WERI-Rb-1 (cell line): Measurements from ENCODE around the gene SNX5.

Experiments
- DNase-seq: peaks from one replicate; pipeline ENCODE4 v3.0.0-alpha.2; 2020
- H3K27ac ChIP-seq: fragments of 250-450 bp; sonication (Bioruptor Pico); 2 replicates; pipeline ENCODE4 v1.5.1; 2020; ENCODE audit warnings: mild to moderate bottlenecking, moderate library complexity
- H3K27me3 ChIP-seq: fragments of 250-450 bp; sonication (Bioruptor Pico); 2 replicates; pipeline ENCODE4 v1.5.1; 2021; ENCODE audit warnings: mild to moderate bottlenecking, low read depth, moderate library complexity; ENCODE audit not compliant: insufficient read depth, severe bottlenecking
- H3K36me3 ChIP-seq: fragments of 250-450 bp; sonication (Bioruptor Pico); 2 replicates; pipeline ENCODE4 v1.5.1; 2020; ENCODE audit warnings: mild to moderate bottlenecking, moderate library complexity
- H3K4me3 ChIP-seq: 2 replicates; pipeline ENCODE4 v1.5.1; 2011; ENCODE audit warnings: low read depth, mild to moderate bottlenecking, control low read depth, low read length
- H3K9me3 ChIP-seq: fragments of 250-450 bp; sonication (Bioruptor Pico); 2 replicates; pipeline ENCODE4 v1.5.1; 2021; ENCODE audit warnings: mild to moderate bottlenecking, moderate library complexity; ENCODE audit not compliant: severe bottlenecking
- TF ChIP-seq, protein P1 (sequence below): IDR thresholded peaks from 2 replicates; pipeline ENCODE4 v1.5.1; 2011; ENCODE audit warnings: low read depth, mild to moderate bottlenecking, control low read depth, inconsistent platforms, low read length

Gene SNX5

GRCh38 chr20:17935186-17935585 lies 33.4 kb downstream of the SNX5 start:
- H3K9me3 ChIP-seq, result no peaks in the 10 kb centered on the region
- no peak for DNase-seq
- H3K4me3 ChIP-seq, result no peak overlapping the region
- H3K27ac ChIP-seq, result no peak overlapping the region
- no peaks in the 10 kb centered on the region for H3K27me3 ChIP-seq
- TF ChIP-seq, protein P1, sequence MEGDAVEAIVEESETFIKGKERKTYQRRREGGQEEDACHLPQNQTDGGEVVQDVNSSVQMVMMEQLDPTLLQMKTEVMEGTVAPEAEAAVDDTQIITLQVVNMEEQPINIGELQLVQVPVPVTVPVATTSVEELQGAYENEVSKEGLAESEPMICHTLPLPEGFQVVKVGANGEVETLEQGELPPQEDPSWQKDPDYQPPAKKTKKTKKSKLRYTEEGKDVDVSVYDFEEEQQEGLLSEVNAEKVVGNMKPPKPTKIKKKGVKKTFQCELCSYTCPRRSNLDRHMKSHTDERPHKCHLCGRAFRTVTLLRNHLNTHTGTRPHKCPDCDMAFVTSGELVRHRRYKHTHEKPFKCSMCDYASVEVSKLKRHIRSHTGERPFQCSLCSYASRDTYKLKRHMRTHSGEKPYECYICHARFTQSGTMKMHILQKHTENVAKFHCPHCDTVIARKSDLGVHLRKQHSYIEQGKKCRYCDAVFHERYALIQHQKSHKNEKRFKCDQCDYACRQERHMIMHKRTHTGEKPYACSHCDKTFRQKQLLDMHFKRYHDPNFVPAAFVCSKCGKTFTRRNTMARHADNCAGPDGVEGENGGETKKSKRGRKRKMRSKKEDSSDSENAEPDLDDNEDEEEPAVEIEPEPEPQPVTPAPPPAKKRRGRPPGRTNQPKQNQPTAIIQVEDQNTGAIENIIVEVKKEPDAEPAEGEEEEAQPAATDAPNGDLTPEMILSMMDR, result no peak
- H3K36me3 ChIP-seq, result no peaks in the 10 kb centered on the region

GRCh38 chr20:17934141-17934862 lies 34.3 kb downstream of the SNX5 start:
- no peak overlapping the region for H3K4me3 ChIP-seq
- no peaks in the 10 kb centered on the region for H3K36me3 ChIP-seq
- no peaks in the 10 kb centered on the region for H3K9me3 ChIP-seq
- no peak overlapping the region for H3K27ac ChIP-seq
- TF ChIP-seq, protein P1, result no peak
- no peaks in the 10 kb centered on the region for H3K27me3 ChIP-seq
- no peak for DNase-seq

DNA sequence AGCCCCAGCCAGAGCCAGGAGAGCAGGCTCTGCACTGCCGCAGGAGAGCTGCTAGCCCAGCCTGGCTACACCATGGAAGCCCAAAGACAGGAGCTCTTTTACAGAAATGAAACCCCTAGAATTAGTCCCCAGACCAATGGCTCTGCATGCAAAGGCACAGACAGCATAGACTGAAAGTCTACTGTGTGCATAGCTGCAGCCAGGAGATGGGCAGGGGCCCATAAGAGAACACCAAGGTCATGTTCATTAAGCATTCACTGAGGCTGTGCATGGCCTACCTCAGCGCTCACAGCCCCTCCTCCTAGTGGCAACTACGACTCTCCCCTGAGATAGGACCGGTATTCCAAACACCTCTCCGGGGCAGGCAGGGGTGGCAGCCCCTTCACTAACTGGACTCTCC lies 34.9 kb downstream of the SNX5 start:
- Histone ChIP-seq H3K9me3 (no peaks in the 10 kb centered on the region), H3K4me3 (no peak overlapping the region), H3K27ac (no peak overlapping the region), H3K36me3 (no peaks in the 10 kb centered on the region), H3K27me3 (no peaks in the 10 kb centered on the region)
- TF ChIP-seq, protein P1, result no peak
- no peak for DNase-seq

GRCh38 chr20:17933121-17933520 lies 35.5 kb downstream of the SNX5 start:
- H3K36me3 ChIP-seq, result no peaks in the 10 kb centered on the region
- no peak overlapping the region for H3K4me3 ChIP-seq
- H3K9me3 ChIP-seq, result no peaks in the 10 kb centered on the region
- DNase-seq, result no peak
- H3K27me3 ChIP-seq, result no peaks in the 10 kb centered on the region
- TF ChIP-seq, protein P1, result no peak
- no peak overlapping the region for H3K27ac ChIP-seq

DNA sequence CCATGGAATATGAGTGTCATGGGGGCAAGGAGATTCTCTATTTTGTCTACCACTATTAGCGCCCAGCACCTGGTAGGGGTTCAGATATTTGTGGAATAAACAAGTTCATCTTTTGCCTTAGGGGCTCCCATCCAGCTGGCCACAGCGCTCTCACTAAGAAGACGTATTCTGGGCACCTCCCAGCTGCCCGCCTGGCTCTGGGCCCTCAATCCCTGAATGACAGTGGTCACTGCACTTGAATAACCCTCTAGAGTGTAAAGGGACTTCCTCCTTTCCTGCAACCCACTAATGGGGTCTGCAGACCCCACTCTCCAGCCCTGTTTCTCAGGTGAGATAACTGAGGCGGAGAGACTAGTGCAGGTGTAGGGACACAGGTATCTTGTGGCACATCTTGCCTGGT lies 36.2 kb downstream of the SNX5 start:
- H3K27ac ChIP-seq, result no peak overlapping the region
- no peaks in the 10 kb centered on the region for H3K9me3 ChIP-seq
- TF ChIP-seq, protein P1, result no peak
- no peaks in the 10 kb centered on the region for H3K36me3 ChIP-seq
- H3K4me3 ChIP-seq, result no peak overlapping the region
- no peak for DNase-seq
- no peaks in the 10 kb centered on the region for H3K27me3 ChIP-seq

DNA sequence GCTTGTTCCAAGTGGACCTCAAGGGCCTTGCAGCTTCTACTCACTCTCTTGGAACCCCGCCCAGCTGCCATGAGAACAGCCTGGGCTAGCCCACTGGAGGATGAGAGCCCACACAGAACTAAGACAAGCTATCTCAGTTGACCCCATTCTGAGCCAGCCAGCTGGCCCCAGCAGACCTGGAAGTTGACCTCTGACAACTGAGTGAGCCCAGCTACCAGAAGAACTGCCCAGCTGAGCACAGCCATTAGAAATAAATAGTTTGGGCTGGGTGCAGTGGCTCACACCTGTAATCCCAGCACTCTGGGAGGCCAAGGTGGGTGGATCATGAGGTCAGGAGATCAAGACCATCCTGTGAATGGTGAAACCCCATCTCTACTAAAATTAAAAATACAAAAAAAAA lies 37.1 kb downstream of the SNX5 start:
- DNase-seq, result no peak
- Histone ChIP-seq H3K9me3 (no peaks in the 10 kb centered on the region), H3K4me3 (no peak overlapping the region), H3K27me3 (no peaks in the 10 kb centered on the region), H3K27ac (no peak overlapping the region), H3K36me3 (no peaks in the 10 kb centered on the region)
- TF ChIP-seq, protein P1, result no peak
